PC-9 (cell line): ENCODE measurements around the gene SLC25A26.

Source experiments
- CTCF ChIP-seq: fragments of 200-600 bp; sonication (generic); conservative IDR thresholded peaks from 2 replicates; pipeline ENCODE4 v1.6.1; 2017; ENCODE audit warnings: mixed run types, antibody characterized with exemption, mild to moderate bottlenecking, moderate library complexity
- EZH2 ChIP-seq: fragments of 200-600 bp; sonication (generic); IDR thresholded peaks from 2 replicates; pipeline ENCODE4 v1.8.0; 2017; ENCODE audit warnings: antibody characterized with exemption, low read depth

- TF ChIP-seq CTCF (no peak), EZH2 (no peak)
These were observed 185.4 kb downstream of the SLC25A26 start for GRCh38 chr3:66406163-66406562.
